NT2/D1 (cell line): ENCODE results near the gene MYOT.

ENCODE experiments used
- DNase-seq: peaks from one replicate; pipeline ENCODE4 v3.0.0-alpha.2; 2011; ENCODE audit warnings: low read depth, low spot score
- H3K27me3 ChIP-seq: 2 replicates; pipeline ENCODE4 v1.6.0; 2011; ENCODE audit warnings: mild to moderate bottlenecking; ENCODE audit not compliant: insufficient read length, insufficient read depth
- H3K36me3 ChIP-seq: 2 replicates; pipeline ENCODE4 v1.6.1; 2011; ENCODE audit warnings: mild to moderate bottlenecking, low read length, mixed read lengths; ENCODE audit not compliant: insufficient read depth, insufficient read length
- H3K4me1 ChIP-seq: 2 replicates; pipeline ENCODE4 v1.5.1; 2011; ENCODE audit not compliant: insufficient read depth, insufficient read length
- H3K4me3 ChIP-seq: 2 replicates; pipeline ENCODE4 v1.5.1; 2011; ENCODE audit warnings: low read depth; ENCODE audit not compliant: insufficient read length
- H3K9ac ChIP-seq: 2 replicates; pipeline ENCODE4 v1.6.0; 2011; ENCODE audit warnings: low read depth; ENCODE audit not compliant: insufficient read length
- H3K9me3 ChIP-seq: 2 replicates; pipeline ENCODE4 v1.5.1; 2011; ENCODE audit warnings: mild to moderate bottlenecking, low read length; ENCODE audit not compliant: insufficient read depth
- SUZ12 ChIP-seq: IDR thresholded peaks from 2 replicates; pipeline ENCODE4 v1.6.1; 2011; ENCODE audit not compliant: insufficient read length, insufficient read depth; ENCODE audit errors: extremely low read depth
- YY1 ChIP-seq: IDR thresholded peaks from 2 replicates; pipeline ENCODE4 v1.6.1; 2011; ENCODE audit not compliant: insufficient read length, insufficient read depth
- ZNF274 ChIP-seq: IDR thresholded peaks from 2 replicates; pipeline ENCODE4 v1.6.1; 2011; ENCODE audit warnings: mild to moderate bottlenecking, low read depth, low read length

MYOT gene

GRCh38 chr5:137870647-137871339, 3.1 kb downstream of the MYOT start:
- no peak overlapping the region for H3K4me3 ChIP-seq
- DNase-seq, result no peak
- no peak overlapping the region for H3K9ac ChIP-seq
- TF ChIP-seq SUZ12 (no peak), YY1 (no peak), ZNF274 (no peak)
- no peaks in the 10 kb centered on the region for H3K27me3 ChIP-seq
- no peaks in the 10 kb centered on the region for H3K36me3 ChIP-seq
- no peaks in the 10 kb centered on the region for H3K9me3 ChIP-seq
- H3K4me1 ChIP-seq, result no peaks in the 10 kb centered on the region

- no peaks in the 10 kb centered on the region for H3K4me1 ChIP-seq
- no peak overlapping the region for H3K9ac ChIP-seq
- H3K9me3 ChIP-seq, result no peaks in the 10 kb centered on the region
- TF ChIP-seq ZNF274, result no peak
- TF ChIP-seq YY1, result no peak
- DNase-seq, result no peak
- H3K4me3 ChIP-seq, result no peak overlapping the region
- H3K27me3 ChIP-seq, result no peaks in the 10 kb centered on the region
- no peaks in the 10 kb centered on the region for H3K36me3 ChIP-seq
These were observed 3.9 kb downstream of the MYOT start for GRCh38 chr5:137871571-137871970.

- Histone ChIP-seq H3K4me1 (no peaks in the 10 kb centered on the region), H3K4me3 (no peak overlapping the region), H3K36me3 (no peaks in the 10 kb centered on the region), H3K9ac (no peak overlapping the region), H3K27me3 (no peaks in the 10 kb centered on the region), H3K9me3 (no peaks in the 10 kb centered on the region)
- no peak for TF ChIP-seq YY1
- no peak for TF ChIP-seq SUZ12
- no peak for TF ChIP-seq ZNF274
- DNase-seq, result no peak
These were observed 4.8 kb downstream of the MYOT start for GRCh38 chr5:137872466-137872865.

- Histone ChIP-seq H3K4me3 (no peak overlapping the region), H3K4me1 (no peaks in the 10 kb centered on the region), H3K36me3 (no peaks in the 10 kb centered on the region), H3K9me3 (no peaks in the 10 kb centered on the region), H3K9ac (no peak overlapping the region), H3K27me3 (no peaks in the 10 kb centered on the region)
- no peak for DNase-seq
- TF ChIP-seq YY1 (no peak), ZNF274 (no peak), SUZ12 (no peak)
These were observed 8.4 kb downstream of the MYOT start for GRCh38 chr5:137876101-137876500.

- Histone ChIP-seq H3K4me1 (no peaks in the 10 kb centered on the region), H3K4me3 (no peak overlapping the region), H3K36me3 (no peaks in the 10 kb centered on the region), H3K9me3 (no peaks in the 10 kb centered on the region), H3K27me3 (no peaks in the 10 kb centered on the region), H3K9ac (no peak overlapping the region)
- no peak for DNase-seq
- TF ChIP-seq SUZ12 (no peak), YY1 (no peak), ZNF274 (no peak)
These were observed 12.7 kb downstream of the MYOT start for GRCh38 chr5:137880313-137880712.

GRCh38 chr5:137887831-137888230, 20.2 kb downstream of the MYOT start:
- no peak overlapping the region for H3K4me3 ChIP-seq
- H3K9ac ChIP-seq, result no peak overlapping the region
- H3K9me3 ChIP-seq, result no peaks in the 10 kb centered on the region
- no peaks in the 10 kb centered on the region for H3K36me3 ChIP-seq
- no peak for DNase-seq
- H3K4me1 ChIP-seq, result no peaks in the 10 kb centered on the region
- H3K27me3 ChIP-seq, result no peaks in the 10 kb centered on the region
- TF ChIP-seq ZNF274 (no peak), YY1 (no peak), SUZ12 (no peak)

- H3K4me3 ChIP-seq, result no peak overlapping the region
These were observed 20.8 kb downstream of the MYOT start for GRCh38 chr5:137888466-137888862.

More at GRCh38 chr5:137888466-137888862, 20.8 kb downstream of the MYOT start:
- Histone ChIP-seq H3K36me3 (no peaks in the 10 kb centered on the region), H3K9ac (peak overlapping the region; percentile 64), H3K4me1 (no peaks in the 10 kb centered on the region), H3K9me3 (no peaks in the 10 kb centered on the region), H3K27me3 (no peaks in the 10 kb centered on the region)
- no peak for DNase-seq
- TF ChIP-seq SUZ12 (no peak), YY1 (no peak), ZNF274 (no peak)
